Inflammatory macrophage (primary cell): ENCODE data around the gene GRK5.

Experiments used
- DNase-seq, 2 donors: peaks; one replicate each; pipeline ENCODE4 v3.0.0-alpha.2; 2020 to 2022

The GRK5 gene

DNA sequence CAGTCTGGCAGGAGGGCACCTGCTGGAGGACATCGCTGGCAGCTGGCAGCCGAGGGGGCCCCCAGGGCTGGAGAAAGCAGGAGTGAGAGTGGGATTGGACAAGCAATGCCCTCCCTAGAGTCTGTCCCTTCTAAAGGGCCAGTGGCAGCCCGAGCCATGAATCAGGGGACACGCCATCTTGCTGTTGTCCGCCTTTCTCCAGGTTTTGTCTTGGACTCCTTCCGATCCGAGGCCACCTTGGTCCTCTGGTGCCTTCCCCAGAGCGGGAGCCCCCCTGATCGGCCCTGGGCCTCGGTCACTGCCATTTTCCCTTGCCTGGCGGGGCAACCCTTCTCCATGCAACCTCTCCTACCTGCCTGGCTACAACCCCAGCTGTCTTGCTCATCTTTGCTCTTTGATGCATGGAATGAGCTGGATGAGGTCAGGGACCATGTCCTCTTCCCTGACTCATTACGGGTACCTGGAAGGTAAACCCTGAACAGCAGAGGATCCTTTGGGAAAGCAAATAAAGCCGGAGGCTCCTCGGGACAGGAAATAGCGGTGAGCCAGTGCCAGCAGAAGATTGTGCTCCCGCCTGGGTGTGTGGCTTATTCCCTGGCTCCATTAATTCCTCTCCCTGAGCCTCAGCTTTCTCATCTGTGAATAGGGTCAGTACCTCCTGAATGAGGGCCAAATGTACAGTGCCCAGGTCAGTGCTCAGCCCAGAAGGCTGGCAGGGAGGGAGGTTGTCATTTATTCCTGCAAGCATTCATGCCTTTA lies 112.0 kb downstream of the GRK5 start:
- DNase-seq: no peak

DNA sequence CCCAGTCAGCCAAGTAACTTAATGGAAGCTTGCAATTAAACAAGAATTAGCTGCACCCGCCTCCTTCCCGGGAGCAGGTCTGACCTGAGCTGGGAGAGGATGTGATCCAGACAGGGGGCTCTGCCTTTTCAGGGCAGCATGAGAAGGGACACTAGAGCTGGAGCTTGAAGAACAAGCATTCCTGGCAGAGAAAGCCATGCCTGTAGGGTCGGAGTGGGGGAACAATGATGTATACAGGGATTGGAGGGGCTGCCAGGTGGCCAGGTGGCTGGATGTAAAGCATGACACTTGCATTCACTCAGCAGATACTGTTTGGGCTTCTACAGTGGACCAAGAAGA lies 112.5 kb downstream of the GRK5 start:
- DNase-seq: no peak

GRCh38 chr10:119320981-119321380 lies 113.6 kb downstream of the GRK5 start:
- DNase-seq: peak; percentile 65 to 76

DNA sequence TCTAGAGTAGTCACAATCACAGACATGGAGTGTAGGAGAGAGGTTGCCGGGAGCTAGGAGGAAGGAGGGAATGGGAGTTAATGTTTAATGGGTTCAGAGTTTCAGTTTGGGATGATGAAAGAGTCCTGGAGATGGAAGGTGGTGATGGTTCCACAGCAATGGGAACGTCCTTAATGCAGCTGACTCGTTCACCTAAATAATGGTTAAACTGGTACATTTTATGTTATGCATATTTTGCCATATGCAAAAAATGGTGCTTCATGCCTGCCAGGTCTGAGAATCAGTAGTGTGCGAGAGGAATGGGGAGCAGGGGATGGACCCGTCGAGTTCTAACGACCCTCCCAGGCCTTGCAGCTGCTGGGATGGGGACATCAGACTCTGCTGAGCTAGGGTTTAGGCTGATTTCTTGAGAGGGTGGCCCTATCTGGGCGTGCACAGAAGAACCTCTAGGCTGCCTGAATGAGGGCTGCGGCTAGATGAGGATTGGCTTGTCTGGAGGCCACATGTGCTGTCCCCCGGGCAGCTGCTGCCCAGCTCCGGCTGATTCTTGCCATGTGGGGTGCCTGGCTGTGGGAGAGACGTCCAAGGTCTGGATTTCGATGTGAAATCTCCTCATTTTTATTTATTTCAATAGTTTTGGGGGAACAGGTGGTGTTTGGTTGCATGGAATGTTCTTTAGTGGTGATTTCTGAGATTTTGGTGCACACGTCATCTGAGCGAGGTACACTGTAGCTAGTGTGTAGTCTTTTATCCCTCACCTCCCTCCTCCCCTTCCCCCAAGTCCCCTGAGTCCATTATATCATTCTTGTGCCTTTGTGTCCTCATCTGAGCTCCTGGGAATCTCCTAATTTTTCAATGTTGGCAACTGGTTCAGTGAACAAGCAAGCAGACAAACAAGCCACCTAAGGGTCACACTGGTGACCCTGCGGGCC lies 116.0 kb downstream of the GRK5 start:
- no peak for DNase-seq

DNA sequence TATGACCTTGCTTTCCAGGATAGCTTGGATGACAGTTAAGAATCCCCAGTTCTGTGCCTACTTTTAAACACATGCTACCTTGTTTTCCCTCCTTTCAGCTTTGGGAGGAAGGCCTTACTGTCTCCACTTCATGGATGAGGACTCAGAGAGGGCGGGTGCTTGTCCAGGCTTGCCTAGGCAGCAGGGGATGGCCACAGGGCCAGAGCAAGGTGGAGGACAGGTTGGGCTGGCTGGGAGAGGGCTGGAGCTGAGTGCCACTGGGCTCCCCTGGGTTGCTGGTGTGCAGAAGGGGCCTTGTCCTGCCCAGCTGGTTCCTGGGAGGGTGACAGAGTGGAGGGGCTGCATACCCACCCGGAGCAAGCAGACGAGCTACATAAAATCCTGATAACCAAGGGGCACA lies 117.8 kb downstream of the GRK5 start:
- DNase-seq: no peak

DNA sequence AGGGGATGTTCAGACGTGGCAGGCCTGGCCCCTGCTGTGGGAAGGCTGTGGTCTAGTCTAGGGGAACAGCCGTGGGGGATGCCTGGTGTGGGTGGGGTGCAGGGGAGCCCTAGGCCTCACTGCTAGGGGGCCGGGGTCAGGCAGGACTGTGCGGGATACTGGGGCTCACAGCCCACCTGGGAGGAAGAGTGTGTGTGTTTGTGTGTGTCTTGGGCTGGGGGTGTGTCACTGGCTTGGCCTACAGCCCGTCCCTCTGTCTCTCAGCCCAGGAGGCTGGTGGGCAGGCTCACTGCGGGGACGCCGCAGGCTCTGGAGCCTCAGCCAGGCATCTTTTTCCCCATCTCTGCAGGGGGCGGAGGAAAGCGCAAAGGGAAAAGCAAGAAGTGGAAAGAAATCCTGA lies 118.8 kb downstream of the GRK5 start:
- DNase-seq: no peak

GRCh38 chr10:119327096-119327745 lies 119.8 kb downstream of the GRK5 start:
- DNase-seq: no peak

DNA sequence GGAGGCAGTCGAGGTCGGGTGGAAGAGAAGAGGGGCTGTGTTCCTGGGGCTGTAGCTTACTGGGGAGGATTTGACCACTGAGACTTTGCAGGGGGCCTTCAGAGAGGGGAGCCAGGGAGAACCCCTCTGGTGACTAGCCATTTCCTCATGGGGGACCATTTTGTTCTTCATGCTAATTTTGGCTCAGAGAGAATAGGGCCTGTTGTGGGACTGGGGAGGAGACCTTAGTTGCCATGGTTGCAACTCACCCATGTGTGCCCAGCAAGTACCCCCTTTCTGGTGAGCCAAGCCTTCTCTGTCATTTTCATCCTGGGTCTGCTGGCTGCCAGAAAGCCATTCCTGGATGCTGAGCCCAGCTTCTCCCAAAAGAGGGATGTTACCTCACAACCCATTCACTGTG lies 120.9 kb downstream of the GRK5 start:
- DNase-seq: no peak

- DNase-seq: no peak
Measured at GRCh38 chr10:119330342-119330741, 123.0 kb downstream of the GRK5 start.

DNA sequence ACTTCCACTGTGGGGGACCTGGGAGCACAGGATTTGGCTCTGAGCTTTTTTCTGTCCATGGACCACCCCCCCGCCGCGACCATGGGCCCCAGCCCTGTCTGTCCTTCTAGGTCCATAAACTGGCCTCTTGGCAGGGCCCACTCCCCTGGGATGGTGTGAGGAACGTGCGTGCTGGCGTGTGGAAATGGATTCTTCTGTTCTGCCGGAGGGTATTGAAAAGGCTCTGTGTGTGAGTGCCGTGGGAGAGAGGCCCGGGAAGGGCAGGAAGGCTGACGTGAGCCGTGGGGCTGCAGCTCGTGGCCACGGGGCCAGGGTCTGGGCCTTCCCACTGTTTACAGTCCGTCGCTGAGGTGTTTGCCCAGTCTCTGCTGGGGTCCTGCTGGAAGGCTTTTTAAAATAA lies 123.7 kb downstream of the GRK5 start:
- DNase-seq: no peak

DNA sequence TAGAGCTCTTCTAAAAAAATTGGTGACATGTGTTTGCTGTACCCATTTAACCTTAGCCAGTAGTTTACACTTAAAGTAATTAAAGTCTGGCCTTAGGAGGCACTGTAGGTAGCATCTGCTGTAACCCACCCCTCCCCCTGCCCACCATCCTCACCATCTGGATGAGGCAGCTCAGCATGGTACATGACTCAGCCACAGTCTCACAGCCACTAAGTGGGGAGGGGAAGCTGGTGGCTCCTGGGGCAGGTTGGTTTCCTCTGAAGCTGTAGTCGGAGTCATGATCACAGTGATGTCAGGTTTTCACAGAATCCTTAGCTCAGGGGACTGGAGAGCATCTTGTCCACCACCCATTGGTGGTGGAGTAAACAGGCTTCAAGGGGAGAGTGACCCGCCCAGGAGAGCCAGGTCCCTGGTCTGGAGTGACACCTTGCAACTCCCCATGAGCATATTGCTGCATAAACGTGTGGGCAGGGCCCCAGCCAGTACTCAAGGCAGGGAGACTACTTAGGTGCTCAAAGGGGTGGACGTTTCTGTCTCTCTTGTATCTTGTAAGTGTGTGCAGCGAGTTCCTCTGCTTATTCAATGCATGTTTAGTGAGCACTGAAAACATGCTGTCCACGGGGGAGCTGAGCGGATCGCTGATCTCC lies 125.9 kb downstream of the GRK5 start:
- DNase-seq: no peak

DNA sequence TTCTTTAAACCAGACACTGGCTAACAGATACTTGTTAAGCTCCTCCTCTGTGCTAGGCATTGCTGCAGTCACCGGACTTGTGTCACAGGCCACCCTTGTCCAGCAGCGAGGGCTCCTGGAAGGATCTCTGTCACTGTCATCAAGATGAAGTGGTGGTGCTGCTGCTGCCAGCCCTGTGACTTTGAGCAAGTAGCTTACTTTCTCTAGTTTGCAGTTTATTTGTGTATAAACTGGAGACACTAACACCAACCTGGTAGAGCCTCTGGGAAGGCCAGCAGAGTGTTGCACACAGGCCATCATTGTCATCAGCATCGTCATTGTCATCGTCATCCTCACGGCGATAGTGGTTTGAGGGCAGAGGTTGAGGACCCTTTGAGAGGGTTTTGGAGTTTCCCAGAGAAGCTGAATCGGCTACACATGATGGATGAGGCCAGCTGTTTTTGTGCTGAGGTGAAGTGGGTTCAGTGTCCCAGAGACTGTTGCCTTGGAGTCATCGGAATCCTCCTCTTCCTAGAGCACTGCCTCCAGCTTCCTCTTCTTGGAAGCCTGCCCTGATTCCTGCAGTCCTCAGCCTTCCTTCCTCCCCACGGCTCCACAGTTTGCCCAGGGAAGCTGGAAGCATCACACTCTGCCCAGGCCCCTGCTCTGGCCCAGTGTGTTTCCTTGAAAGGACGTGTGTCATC lies 128.4 kb downstream of the GRK5 start:
- no peak for DNase-seq

- no peak for DNase-seq
Measured at GRCh38 chr10:119336599-119336998, 129.2 kb downstream of the GRK5 start.

- DNase-seq: no peak
Measured at GRCh38 chr10:119337223-119337622, 129.9 kb downstream of the GRK5 start.

DNA sequence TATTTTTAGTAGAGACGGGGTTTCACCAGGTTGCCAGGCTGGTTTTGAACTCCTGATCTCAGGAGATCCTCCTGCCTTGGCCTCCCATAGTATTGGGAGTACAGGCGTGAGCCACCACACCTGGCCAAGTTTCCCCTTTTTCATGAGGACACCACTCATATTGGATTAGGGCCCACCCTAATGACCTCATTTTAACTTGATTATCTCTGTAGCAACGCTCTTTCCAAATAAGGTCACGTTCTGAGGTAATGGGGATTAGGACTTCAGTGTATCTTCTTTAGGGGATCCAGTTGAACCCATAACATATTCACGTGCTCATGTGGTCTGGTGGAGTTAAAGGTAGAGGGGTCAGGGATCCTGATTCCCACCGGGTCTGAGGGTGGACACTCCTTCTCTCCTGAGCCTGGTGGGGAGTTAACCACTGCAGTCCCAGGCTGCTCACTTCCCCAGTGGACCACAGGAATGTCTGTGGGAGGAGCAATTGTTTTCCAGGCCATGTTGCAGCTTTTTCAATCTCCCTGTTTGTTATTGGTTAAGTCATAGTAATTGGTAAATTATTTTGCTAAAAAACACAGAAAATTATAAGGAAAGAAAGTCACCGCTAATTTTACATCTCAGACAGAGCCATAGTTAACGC lies 130.5 kb downstream of the GRK5 start:
- no peak for DNase-seq

- no peak for DNase-seq
Measured at GRCh38 chr10:119339109-119339508, 131.7 kb downstream of the GRK5 start.

GRCh38 chr10:119340893-119341458 lies 133.6 kb downstream of the GRK5 start:
- DNase-seq: no peak

GRCh38 chr10:119341459-119342301 lies 134.3 kb downstream of the GRK5 start:
- DNase-seq: no peak

- DNase-seq: no peak
Measured at GRCh38 chr10:119342335-119342734, 135.0 kb downstream of the GRK5 start.

DNA sequence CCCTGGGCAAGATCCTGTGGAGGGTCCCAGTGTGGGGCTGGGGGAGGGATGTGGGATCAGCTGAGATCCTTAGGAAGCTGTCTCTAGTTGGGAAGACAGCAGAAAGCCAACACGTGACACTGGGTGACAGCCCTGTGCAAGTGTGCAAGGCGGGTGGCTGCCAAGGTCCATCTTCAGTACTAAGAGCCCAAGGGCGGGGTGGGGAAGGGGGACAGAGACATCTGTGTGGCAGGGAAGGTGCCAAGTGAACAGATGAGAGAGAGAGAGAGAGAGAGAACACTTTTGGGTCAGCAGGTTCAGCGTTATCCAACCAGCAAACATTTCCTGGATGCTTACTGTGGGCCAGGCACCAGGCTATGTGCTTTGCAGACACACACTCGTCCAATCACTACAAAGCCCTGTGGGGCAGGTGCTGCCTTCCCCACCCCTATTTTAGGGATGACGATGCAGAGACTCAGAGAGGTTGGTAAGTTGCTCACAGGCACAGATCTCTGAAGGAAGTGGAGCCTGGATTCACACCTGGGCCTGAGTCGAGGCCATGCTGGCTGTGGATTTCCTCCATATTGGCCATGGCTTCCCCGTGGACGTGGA lies 135.7 kb downstream of the GRK5 start:
- DNase-seq: no peak
